GM21447 (cell line): ENCODE results near the gene TRMT11.

Experiments used
- ATAC-seq: cut with Tn5 transposase; IDR thresholded peaks from one replicate; pipeline ENCODE4 v1.9.1; 2021; ENCODE audit not compliant: unreplicated experiment

Gene TRMT11

GRCh38 chr6:126072172-126072571 lies 85.8 kb downstream of the TRMT11 start:
- no peak for ATAC-seq

GRCh38 chr6:126072834-126073233 lies 86.5 kb downstream of the TRMT11 start:
- ATAC-seq = no peak

- no peak for ATAC-seq
Measured at GRCh38 chr6:126075335-126076071, 89.2 kb downstream of the TRMT11 start.

- no peak for ATAC-seq
Measured at GRCh38 chr6:126076992-126077664, 90.8 kb downstream of the TRMT11 start.

- ATAC-seq = no peak
Measured at GRCh38 chr6:126077810-126078776, 91.8 kb downstream of the TRMT11 start.

GRCh38 chr6:126083875-126084274 lies 97.5 kb downstream of the TRMT11 start:
- no peak for ATAC-seq

- peak; percentile 69 for ATAC-seq
Measured at GRCh38 chr6:126086560-126086959, 100.2 kb downstream of the TRMT11 start.
